ENCODE data around the gene SWAP70.

Gene SWAP70

GRCh38 chr11:9672288-9672916 lies 8.5 kb downstream of the SWAP70 start:
- H3K9me3 ChIP-seq (ENCODE audit: control insufficient read depth, insufficient read depth, low read depth, low read length): no peaks in the 10 kb centered on the region
- H3K27ac ChIP-seq (ENCODE audit: low read depth, low read length): no peak overlapping the region
- no peak overlapping the region for H3K4me3 ChIP-seq (ENCODE audit: low read depth, low read length)
- no peak overlapping the region for H3K9ac ChIP-seq (ENCODE audit: low read length)
- peaks cover 10% of the 10 kb centered on the region for H3K4me1 ChIP-seq (ENCODE audit: control insufficient read depth, insufficient read depth, low read length)
- no peaks in the 10 kb centered on the region for H3K27me3 ChIP-seq (ENCODE audit: control insufficient read depth, insufficient read depth, low read length)
- H3K36me3 ChIP-seq (ENCODE audit: control insufficient read depth, insufficient read depth, low read length): peaks cover 3% of the 10 kb centered on the region; the same call in 1 of the 2 replicates

DNA sequence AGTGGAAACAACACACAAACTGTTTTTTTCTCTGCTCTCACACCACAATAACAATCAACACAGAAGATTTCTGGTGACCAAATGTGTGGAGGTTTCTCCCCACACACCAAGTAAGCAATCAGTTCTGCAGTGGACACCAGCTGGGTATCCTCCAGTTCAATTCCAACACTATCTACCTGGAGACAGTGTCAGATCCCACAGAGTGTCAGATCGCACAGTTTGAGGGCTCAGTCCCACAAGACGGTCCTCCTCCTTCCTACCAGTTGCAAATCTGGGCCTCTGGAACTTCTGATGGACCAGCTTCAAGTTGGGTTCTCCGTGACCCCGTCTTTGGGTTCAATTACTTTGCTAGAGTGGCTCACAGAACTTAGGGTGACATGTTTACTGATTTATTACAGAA lies 9.0 kb downstream of the SWAP70 start:
- Histone ChIP-seq H3K36me3 (ENCODE audit: control insufficient read depth, insufficient read depth, low read length) (peaks cover 3% of the 10 kb centered on the region; the same call in 1 of the 2 replicates), H3K9ac (ENCODE audit: low read length) (no peak overlapping the region), H3K27me3 (ENCODE audit: control insufficient read depth, insufficient read depth, low read length) (no peaks in the 10 kb centered on the region), H3K4me1 (ENCODE audit: control insufficient read depth, insufficient read depth, low read length) (peaks cover 14% of the 10 kb centered on the region), H3K4me3 (ENCODE audit: low read depth, low read length) (no peak overlapping the region), H3K9me3 (ENCODE audit: control insufficient read depth, insufficient read depth, low read depth, low read length) (no peaks in the 10 kb centered on the region), H3K27ac (ENCODE audit: low read depth, low read length) (no peak overlapping the region)

DNA sequence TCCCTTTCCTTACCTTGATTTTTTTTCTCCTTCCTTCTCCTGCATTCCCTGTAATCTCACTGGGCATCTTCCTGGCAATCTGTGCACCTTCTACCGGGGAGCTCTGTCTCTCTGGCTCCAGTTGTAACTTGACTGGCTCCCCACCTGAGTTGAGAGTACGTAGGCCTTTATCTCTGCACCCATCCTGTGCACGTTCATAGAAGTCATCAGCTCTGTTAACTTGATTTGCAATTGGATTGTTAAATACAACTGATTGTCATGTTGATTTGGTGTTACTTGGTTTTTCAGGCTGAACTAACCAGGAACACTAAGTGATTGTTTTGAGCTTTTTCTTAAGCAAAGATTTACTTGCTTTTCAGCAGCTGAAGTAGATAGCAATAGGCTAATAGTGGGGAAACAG lies 11.8 kb downstream of the SWAP70 start:
- Histone ChIP-seq H3K4me3 (ENCODE audit: low read depth, low read length) (peak overlapping the region; percentile 46), H3K27me3 (ENCODE audit: control insufficient read depth, insufficient read depth, low read length) (no peaks in the 10 kb centered on the region), H3K36me3 (ENCODE audit: control insufficient read depth, insufficient read depth, low read length) (peaks cover 3% of the 10 kb centered on the region; the same call in 1 of the 2 replicates), H3K9me3 (ENCODE audit: control insufficient read depth, insufficient read depth, low read depth, low read length) (no peaks in the 10 kb centered on the region), H3K4me1 (ENCODE audit: control insufficient read depth, insufficient read depth, low read length) (peaks cover 27% of the 10 kb centered on the region), H3K27ac (ENCODE audit: low read depth, low read length) (peak overlapping the region; percentile 77; the same call in 1 of the 2 replicates), H3K9ac (ENCODE audit: low read length) (peak overlapping the region; percentile 42)

DNA sequence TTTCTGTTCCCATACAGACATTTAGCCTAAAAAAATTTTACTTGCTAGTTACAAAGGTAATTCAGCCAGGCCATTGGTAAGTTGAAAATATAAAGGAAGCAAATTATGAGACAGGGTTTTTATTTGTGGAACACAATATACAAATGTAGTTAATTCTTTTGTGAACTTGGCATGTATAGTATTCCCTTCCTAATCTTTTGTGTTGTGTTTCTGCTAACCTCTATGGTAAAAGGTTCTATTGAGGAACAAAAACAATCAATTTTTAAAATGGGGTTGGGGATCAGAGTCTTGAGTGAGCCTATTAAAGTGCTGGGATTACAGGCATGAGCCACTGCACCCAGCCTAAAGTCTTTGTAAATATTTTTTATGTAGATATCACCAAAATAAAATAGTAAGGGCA lies 14.1 kb downstream of the SWAP70 start:
- H3K9ac ChIP-seq (ENCODE audit: low read length): no peak overlapping the region
- peaks cover 45% of the 10 kb centered on the region for H3K4me1 ChIP-seq (ENCODE audit: control insufficient read depth, insufficient read depth, low read length)
- no peaks in the 10 kb centered on the region for H3K36me3 ChIP-seq (ENCODE audit: control insufficient read depth, insufficient read depth, low read length)
- no peak overlapping the region for H3K4me3 ChIP-seq (ENCODE audit: low read depth, low read length)
- H3K27ac ChIP-seq (ENCODE audit: low read depth, low read length): no peak overlapping the region
- no peaks in the 10 kb centered on the region for H3K9me3 ChIP-seq (ENCODE audit: control insufficient read depth, insufficient read depth, low read depth, low read length)
- no peaks in the 10 kb centered on the region for H3K27me3 ChIP-seq (ENCODE audit: control insufficient read depth, insufficient read depth, low read length)

GRCh38 chr11:9678576-9678975 lies 14.7 kb downstream of the SWAP70 start:
- Histone ChIP-seq H3K27me3 (ENCODE audit: control insufficient read depth, insufficient read depth, low read length) (no peaks in the 10 kb centered on the region), H3K4me1 (ENCODE audit: control insufficient read depth, insufficient read depth, low read length) (peaks cover 52% of the 10 kb centered on the region), H3K9ac (ENCODE audit: low read length) (no peak overlapping the region), H3K36me3 (ENCODE audit: control insufficient read depth, insufficient read depth, low read length) (peaks cover 2% of the 10 kb centered on the region; the same call in 1 of the 2 replicates), H3K9me3 (ENCODE audit: control insufficient read depth, insufficient read depth, low read depth, low read length) (no peaks in the 10 kb centered on the region), H3K27ac (ENCODE audit: low read depth, low read length) (no peak overlapping the region), H3K4me3 (ENCODE audit: low read depth, low read length) (no peak overlapping the region)

GRCh38 chr11:9680028-9680427 lies 16.2 kb downstream of the SWAP70 start:
- Histone ChIP-seq H3K4me1 (ENCODE audit: control insufficient read depth, insufficient read depth, low read length) (peaks cover 49% of the 10 kb centered on the region), H3K9ac (ENCODE audit: low read length) (no peak overlapping the region), H3K4me3 (ENCODE audit: low read depth, low read length) (no peak overlapping the region), H3K27ac (ENCODE audit: low read depth, low read length) (no peak overlapping the region), H3K27me3 (ENCODE audit: control insufficient read depth, insufficient read depth, low read length) (no peaks in the 10 kb centered on the region), H3K9me3 (ENCODE audit: control insufficient read depth, insufficient read depth, low read depth, low read length) (no peaks in the 10 kb centered on the region), H3K36me3 (ENCODE audit: control insufficient read depth, insufficient read depth, low read length) (peaks cover 3% of the 10 kb centered on the region; the same call in 1 of the 2 replicates)

- Histone ChIP-seq H3K9me3 (ENCODE audit: control insufficient read depth, insufficient read depth, low read depth, low read length) (no peaks in the 10 kb centered on the region), H3K9ac (ENCODE audit: low read length) (no peak overlapping the region), H3K4me3 (ENCODE audit: low read depth, low read length) (no peak overlapping the region), H3K36me3 (ENCODE audit: control insufficient read depth, insufficient read depth, low read length) (peaks cover 7% of the 10 kb centered on the region; the same call in 1 of the 2 replicates), H3K27me3 (ENCODE audit: control insufficient read depth, insufficient read depth, low read length) (no peaks in the 10 kb centered on the region), H3K4me1 (ENCODE audit: control insufficient read depth, insufficient read depth, low read length) (peaks cover 43% of the 10 kb centered on the region), H3K27ac (ENCODE audit: low read depth, low read length) (no peak overlapping the region)
These were observed 17.9 kb downstream of the SWAP70 start for GRCh38 chr11:9681583-9682372.

GRCh38 chr11:9687711-9688477 lies 24.0 kb downstream of the SWAP70 start:
- Histone ChIP-seq H3K27ac (ENCODE audit: low read depth, low read length) (no peak overlapping the region), H3K27me3 (ENCODE audit: control insufficient read depth, insufficient read depth, low read length) (no peaks in the 10 kb centered on the region), H3K4me3 (ENCODE audit: low read depth, low read length) (no peak overlapping the region), H3K36me3 (ENCODE audit: control insufficient read depth, insufficient read depth, low read length) (peaks cover 7% of the 10 kb centered on the region; the same call in 1 of the 2 replicates), H3K9ac (ENCODE audit: low read length) (no peak overlapping the region), H3K4me1 (ENCODE audit: control insufficient read depth, insufficient read depth, low read length) (peaks cover 38% of the 10 kb centered on the region), H3K9me3 (ENCODE audit: control insufficient read depth, insufficient read depth, low read depth, low read length) (no peaks in the 10 kb centered on the region)

GRCh38 chr11:9688716-9689511 lies 25.0 kb downstream of the SWAP70 start:
- H3K4me1 ChIP-seq (ENCODE audit: control insufficient read depth, insufficient read depth, low read length): peaks cover 35% of the 10 kb centered on the region

DNA sequence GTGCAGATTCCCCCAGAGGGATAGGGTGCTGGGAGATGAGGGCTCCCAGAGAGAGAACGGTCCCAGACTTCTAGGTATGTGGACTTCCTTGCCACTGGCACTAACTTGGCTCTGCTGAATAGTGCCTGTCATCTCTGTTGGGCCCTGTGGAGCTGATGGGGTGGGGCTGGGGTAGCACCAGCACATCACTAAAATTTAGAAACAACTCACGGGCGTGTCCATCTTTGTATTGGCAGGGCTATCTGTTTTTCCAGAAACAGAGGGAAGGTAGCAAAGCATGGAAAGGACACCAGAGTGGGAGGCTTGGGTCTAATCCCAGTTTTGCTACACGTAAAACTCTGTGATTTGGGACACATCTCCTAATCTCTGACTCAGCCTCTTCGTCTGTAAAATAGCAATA lies 25.8 kb downstream of the SWAP70 start:
- Histone ChIP-seq H3K36me3 (ENCODE audit: control insufficient read depth, insufficient read depth, low read length) (peaks cover 14% of the 10 kb centered on the region), H3K4me3 (ENCODE audit: low read depth, low read length) (no peak overlapping the region), H3K9me3 (ENCODE audit: control insufficient read depth, insufficient read depth, low read depth, low read length) (no peaks in the 10 kb centered on the region), H3K4me1 (ENCODE audit: control insufficient read depth, insufficient read depth, low read length) (peaks cover 38% of the 10 kb centered on the region), H3K27me3 (ENCODE audit: control insufficient read depth, insufficient read depth, low read length) (no peaks in the 10 kb centered on the region), H3K9ac (ENCODE audit: low read length) (no peak overlapping the region), H3K27ac (ENCODE audit: low read depth, low read length) (no peak overlapping the region)

More at GRCh38 chr11:9688716-9689511, 25.0 kb downstream of the SWAP70 start:
- no peak overlapping the region for H3K9ac ChIP-seq (ENCODE audit: low read length)
- H3K9me3 ChIP-seq (ENCODE audit: control insufficient read depth, insufficient read depth, low read depth, low read length): no peaks in the 10 kb centered on the region
- H3K27me3 ChIP-seq (ENCODE audit: control insufficient read depth, insufficient read depth, low read length): no peaks in the 10 kb centered on the region
- no peak overlapping the region for H3K27ac ChIP-seq (ENCODE audit: low read depth, low read length)
- no peak overlapping the region for H3K4me3 ChIP-seq (ENCODE audit: low read depth, low read length)
- H3K36me3 ChIP-seq (ENCODE audit: control insufficient read depth, insufficient read depth, low read length): peaks cover 7% of the 10 kb centered on the region; the same call in 1 of the 2 replicates
